Measurements from ENCODE around the gene SPEG.

The SPEG gene

DNA sequence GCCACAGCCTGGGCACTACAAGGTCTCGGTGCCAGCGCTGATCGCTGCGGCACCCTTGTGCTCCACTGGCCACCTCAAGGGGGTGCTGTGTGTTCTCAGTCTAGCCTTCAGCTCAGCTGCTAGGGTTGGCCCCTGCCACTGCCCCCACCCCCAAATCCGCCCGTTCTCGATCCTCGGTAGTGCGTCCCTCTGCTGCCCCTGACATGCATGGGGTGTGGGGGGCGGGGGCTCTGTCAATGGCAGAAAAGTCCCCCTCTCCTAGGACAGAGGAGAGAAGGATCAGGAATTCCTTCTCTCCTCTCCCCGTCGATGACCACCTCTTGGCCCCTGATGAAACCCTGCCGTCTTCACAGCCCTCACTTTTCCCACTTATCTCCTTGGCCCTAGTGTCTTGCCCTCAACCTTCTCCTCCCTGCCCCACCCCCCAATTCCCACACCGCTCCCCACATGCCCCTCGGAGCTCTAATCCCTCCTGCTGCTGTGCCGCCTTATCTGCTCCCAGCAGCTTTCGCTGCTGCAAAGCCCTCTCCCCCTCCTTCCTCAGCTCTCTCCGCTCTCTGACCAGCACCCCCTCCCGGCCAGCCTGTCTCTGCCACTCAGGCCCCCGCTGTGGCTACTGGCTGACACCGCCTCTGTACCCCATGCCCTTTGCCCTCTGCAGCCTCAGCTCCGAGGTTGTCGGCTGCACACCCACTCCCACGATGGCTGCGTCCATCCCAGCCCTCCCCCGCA is 75.3 kb downstream of the SPEG start:
- Histone ChIP-seq H3K27ac (replicated peaks) (no peak overlapping the region), H3K27me3 (ENCODE audit: insufficient read depth, poor library complexity, severe bottlenecking) (peaks cover 47% of the 10 kb centered on the region), H3K4me3 (replicated peaks; ENCODE audit: insufficient read depth, low read length) (no peak overlapping the region)
- TF ChIP-seq SPI1 (IDR thresholded peaks at IDR 0.05; ENCODE audit: borderline replicate concordance, low read depth), result no peak
- peak; percentile 73 for TF ChIP-seq CTCF (IDR thresholded peaks at IDR 0.05; ENCODE audit: insufficient read depth, low read length)
- TF ChIP-seq, protein P1, sequence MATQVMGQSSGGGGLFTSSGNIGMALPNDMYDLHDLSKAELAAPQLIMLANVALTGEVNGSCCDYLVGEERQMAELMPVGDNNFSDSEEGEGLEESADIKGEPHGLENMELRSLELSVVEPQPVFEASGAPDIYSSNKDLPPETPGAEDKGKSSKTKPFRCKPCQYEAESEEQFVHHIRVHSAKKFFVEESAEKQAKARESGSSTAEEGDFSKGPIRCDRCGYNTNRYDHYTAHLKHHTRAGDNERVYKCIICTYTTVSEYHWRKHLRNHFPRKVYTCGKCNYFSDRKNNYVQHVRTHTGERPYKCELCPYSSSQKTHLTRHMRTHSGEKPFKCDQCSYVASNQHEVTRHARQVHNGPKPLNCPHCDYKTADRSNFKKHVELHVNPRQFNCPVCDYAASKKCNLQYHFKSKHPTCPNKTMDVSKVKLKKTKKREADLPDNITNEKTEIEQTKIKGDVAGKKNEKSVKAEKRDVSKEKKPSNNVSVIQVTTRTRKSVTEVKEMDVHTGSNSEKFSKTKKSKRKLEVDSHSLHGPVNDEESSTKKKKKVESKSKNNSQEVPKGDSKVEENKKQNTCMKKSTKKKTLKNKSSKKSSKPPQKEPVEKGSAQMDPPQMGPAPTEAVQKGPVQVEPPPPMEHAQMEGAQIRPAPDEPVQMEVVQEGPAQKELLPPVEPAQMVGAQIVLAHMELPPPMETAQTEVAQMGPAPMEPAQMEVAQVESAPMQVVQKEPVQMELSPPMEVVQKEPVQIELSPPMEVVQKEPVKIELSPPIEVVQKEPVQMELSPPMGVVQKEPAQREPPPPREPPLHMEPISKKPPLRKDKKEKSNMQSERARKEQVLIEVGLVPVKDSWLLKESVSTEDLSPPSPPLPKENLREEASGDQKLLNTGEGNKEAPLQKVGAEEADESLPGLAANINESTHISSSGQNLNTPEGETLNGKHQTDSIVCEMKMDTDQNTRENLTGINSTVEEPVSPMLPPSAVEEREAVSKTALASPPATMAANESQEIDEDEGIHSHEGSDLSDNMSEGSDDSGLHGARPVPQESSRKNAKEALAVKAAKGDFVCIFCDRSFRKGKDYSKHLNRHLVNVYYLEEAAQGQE (IDR thresholded peaks at IDR 0.05; ENCODE audit: insufficient replicate concordance, low read depth), result no peak
- no peak for TF ChIP-seq GABPA (IDR thresholded peaks at IDR 0.05; ENCODE audit: low read depth)
- TF ChIP-seq POLR2AphosphoS5 (IDR thresholded peaks at IDR 0.05; ENCODE audit: low read depth), result no peak
- peak in 1 of 2 experiments; percentile 51 for DNase-seq (ENCODE audit: low read depth in 1 of 2, low spot score in 1 of 2)

DNA sequence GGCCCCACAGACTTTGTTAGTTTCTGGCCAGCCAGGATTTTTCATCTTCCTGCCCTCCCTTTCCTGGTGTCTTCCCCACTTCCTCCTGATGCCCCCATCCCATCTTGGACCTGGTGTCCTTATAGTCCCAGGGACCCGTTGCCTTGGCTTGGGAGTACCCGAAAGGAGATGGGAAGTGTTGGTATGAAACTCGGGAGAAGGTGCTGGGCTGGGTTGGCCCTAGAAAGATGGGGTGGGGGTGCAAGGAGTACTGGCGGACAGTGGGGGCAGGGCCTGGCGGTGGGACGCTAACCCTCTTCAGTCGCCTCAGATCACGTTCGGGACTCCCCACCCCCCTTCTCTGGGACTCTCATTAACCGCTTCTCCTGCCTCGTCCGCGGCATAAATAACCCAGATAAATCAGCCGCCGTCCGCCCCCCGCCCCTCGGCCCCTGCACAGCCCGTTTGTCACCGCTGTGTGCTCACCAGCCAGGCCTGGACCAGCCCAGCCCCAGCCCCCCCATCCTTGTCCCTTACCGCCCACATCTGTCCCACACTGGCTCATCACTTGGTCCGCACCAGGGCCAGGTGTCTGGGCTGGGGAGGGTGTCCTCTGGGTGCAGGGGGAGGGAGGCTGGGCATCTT is 76.0 kb downstream of the SPEG start:
- H3K27me3 ChIP-seq (ENCODE audit: insufficient read depth, poor library complexity, severe bottlenecking), result peaks cover 54% of the 10 kb centered on the region
- TF ChIP-seq GABPA (IDR thresholded peaks at IDR 0.05; ENCODE audit: low read depth) (no peak), CTCF (IDR thresholded peaks at IDR 0.05; ENCODE audit: insufficient read depth, low read length) (no peak), SPI1 (IDR thresholded peaks at IDR 0.05; ENCODE audit: borderline replicate concordance, low read depth) (no peak), POLR2AphosphoS5 (IDR thresholded peaks at IDR 0.05; ENCODE audit: low read depth) (no peak)
- TF ChIP-seq, protein P1 (IDR thresholded peaks at IDR 0.05; ENCODE audit: insufficient replicate concordance, low read depth), result no peak

DNA sequence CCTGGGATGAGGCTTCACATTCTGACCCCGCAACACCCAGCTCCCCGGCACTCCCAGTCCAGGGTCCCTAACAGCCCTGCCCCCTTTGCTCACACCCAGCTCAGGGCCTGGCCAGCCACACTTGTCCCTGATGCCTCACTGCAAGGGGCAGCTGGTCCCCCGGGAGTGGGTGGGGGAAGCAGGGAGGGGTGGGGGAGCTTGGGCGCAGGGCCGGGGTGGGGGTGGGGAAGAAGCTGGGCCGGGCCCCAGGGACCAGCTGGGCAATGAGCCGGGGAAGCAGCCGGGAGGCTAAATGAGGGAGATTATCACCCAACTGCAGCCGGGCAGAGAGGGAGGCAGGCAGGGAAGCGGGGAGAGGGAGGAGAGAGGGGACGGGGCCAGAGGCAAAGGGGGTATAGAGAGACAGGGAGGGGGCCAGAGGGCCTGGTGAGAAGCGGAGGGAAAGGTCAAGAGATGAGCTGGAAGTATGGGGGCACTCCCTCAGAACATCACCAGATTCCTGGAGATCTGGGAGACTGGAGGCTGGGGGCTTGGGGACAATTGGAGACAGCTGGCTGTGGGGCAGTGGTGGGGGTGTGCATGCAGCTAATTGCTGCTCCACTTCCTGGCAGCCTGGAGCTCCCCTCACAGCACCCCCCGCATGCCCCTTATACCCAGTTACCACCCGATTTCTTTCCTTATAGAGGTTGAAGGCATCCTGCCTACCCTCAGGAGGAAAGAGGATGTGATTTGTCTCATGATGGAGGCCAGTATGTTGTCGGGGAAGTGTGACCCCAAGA is 77.1 kb downstream of the SPEG start:
- TF ChIP-seq SPI1 (IDR thresholded peaks at IDR 0.05; ENCODE audit: borderline replicate concordance, low read depth) (no peak), GABPA (IDR thresholded peaks at IDR 0.05; ENCODE audit: low read depth) (no peak), POLR2AphosphoS5 (IDR thresholded peaks at IDR 0.05; ENCODE audit: low read depth) (no peak), CTCF (IDR thresholded peaks at IDR 0.05; ENCODE audit: insufficient read depth, low read length) (no peak)
- TF ChIP-seq, protein P1 (IDR thresholded peaks at IDR 0.05; ENCODE audit: insufficient replicate concordance, low read depth), result no peak
- H3K4me3 ChIP-seq (replicated peaks; ENCODE audit: insufficient read depth, low read length), result no peak overlapping the region
- H3K27me3 ChIP-seq (ENCODE audit: insufficient read depth, poor library complexity, severe bottlenecking), result peaks cover 57% of the 10 kb centered on the region
- H3K27ac ChIP-seq (replicated peaks), result no peak overlapping the region
- no peak for DNase-seq (ENCODE audit: low read depth in 1 of 2, low spot score in 1 of 2)

More for the DNA sequence above, 76.0 kb downstream of the SPEG start:
- Histone ChIP-seq H3K4me3 (replicated peaks; ENCODE audit: insufficient read depth, low read length) (no peak overlapping the region), H3K27ac (replicated peaks) (no peak overlapping the region)
- DNase-seq (ENCODE audit: low read depth in 1 of 2, low spot score in 1 of 2), result no peak
